HG03520 (cell line): ENCODE data around the gene DEPP1.

ENCODE experiments used
- ATAC-seq: cut with Tn5 transposase; IDR thresholded peaks from one replicate; pipeline ENCODE4 v1.9.1; 2021; ENCODE audit warnings: mild to moderate bottlenecking, moderate library complexity; ENCODE audit not compliant: unreplicated experiment

DEPP1 gene

DNA sequence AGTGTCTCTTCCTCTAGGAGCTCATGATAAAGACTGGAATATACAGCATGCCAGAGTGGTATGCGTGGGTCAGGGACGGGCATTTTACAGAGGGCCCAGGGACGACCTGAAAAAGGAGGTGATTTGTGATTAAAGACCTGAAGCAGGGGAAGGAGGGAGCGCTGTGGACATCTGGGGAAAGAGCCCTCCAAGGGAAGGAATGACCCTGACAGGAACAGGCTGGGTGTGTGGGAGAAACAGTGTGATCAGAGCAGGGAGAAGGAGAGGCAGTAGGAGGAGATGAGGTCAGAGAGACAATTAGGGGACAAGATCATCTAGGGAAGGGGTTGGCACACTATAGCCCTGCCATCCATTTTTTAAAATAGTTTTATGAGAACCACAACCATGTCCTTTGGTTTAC is 22.4 kb downstream of the DEPP1 start:
- ATAC-seq: no peak

DNA sequence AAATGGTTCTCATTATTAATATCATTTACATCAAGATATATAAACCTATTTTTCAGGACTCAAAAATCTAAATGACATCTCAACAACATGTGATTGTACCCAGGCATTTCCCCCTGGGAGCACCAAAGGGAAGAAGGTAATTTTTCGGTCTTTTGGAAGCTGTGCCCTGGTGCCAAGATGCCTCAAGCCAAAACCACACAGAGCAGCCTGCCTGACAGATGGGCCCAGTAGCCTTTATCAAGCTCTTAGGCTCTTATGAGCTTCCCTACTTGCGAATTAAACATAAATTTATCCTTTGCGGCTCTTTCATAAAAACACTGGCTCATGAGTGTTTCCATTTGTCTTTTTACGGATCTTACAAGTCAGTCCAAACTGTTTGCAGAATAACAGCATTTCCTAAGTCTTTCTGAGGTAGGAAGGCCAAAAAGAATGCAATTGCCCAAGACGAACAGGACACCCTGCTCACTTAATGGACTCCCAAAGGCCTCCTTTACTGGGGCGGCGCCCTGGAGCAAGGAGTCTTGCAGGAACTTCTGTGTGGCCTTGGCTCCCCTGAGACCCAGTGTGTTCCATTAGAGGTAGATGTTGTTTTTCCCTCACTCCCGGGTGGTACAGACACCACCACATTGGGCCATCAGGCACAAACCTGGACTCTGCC is 23.1 kb downstream of the DEPP1 start:
- no peak for ATAC-seq

DNA sequence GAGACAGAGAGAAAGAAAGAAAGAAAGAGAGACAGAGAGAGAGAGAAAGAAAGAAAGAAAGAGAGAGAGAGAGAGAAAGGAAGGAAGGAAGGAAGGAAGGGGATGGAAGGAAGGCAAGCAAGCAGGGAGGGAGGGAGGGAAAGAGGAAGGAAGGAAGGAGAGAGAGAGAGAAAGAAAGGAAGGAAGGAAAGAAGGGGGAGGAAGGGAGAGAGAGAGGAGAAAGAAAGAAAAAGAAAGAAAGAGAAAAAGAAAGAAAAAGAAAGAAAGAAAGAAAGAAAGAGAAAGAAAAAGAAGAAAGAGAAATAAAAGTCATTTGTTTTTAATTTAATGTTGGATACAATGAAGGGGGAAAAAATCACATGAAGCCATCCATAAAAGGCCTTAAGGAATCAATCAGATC is 23.6 kb downstream of the DEPP1 start:
- no peak for ATAC-seq

DNA sequence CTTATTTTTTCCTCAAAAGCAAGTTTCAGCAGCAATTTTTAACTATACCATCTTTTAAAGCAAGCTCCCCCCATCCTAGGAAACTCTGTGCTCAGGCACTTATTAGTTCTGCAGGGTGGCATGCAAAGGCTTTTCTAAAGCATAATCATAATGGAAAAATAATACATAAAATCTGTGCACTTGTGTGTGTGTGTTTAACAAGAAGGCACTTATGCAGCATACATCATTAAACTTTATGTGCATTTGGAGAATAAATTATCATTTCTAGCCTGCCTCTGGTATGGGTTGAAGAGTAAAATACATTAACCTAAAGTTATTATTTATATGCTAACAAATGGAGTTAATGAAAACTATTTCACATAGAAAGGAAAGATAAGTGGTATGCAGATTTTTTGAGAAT is 24.6 kb downstream of the DEPP1 start:
- ATAC-seq: no peak

DNA sequence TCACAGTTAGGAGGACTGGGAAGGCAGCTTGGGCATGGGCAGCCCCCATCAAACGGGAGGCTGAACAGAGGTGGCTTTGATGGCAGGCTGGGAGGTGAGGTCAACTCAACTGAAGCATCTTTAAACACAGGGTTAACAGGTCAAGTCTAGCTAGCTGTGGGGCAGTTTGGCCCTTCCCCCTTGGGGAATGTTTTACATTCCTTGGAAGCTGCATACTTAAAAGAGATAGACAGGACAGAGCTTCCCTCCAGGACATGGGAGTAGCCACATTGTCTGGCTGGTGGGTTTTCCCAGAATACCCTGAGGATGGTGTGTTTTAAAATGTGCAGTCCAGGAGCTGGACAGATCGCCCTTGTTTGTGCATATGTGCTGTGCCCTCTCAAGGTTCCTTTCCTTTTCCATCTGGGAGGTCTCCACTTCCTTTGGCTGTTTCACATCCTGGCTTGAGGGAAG is 25.8 kb downstream of the DEPP1 start:
- no peak for ATAC-seq

DNA sequence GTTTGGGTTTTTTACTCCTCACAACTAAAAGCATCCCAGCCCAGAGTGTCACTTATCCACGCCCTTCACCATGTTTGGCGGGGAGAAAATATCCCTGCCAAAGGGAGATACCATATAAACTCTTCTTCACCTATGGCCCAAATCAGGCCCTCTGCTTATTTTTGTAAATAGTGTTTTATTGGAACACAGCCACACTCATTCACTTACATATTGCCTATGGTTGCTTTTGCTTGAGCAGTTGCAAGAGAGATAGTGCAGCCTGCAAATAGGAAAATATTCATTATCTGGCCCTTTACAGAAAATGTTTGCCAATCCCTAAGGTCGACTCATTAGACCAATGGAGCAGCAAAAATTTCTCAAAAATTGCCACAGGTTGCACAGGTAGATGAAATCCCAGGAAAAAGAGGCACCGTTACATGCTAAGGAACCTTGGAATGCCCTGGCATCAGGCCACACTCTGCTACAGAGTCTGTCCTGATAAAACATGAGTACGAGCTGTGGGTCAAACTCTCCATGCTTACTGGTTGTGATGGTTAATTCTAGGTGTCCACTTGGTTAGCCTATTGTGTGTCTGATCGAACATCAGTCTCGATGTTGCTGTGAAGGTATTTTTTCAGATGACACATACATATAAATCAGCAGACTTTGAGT is 26.9 kb downstream of the DEPP1 start:
- ATAC-seq: no peak

DNA sequence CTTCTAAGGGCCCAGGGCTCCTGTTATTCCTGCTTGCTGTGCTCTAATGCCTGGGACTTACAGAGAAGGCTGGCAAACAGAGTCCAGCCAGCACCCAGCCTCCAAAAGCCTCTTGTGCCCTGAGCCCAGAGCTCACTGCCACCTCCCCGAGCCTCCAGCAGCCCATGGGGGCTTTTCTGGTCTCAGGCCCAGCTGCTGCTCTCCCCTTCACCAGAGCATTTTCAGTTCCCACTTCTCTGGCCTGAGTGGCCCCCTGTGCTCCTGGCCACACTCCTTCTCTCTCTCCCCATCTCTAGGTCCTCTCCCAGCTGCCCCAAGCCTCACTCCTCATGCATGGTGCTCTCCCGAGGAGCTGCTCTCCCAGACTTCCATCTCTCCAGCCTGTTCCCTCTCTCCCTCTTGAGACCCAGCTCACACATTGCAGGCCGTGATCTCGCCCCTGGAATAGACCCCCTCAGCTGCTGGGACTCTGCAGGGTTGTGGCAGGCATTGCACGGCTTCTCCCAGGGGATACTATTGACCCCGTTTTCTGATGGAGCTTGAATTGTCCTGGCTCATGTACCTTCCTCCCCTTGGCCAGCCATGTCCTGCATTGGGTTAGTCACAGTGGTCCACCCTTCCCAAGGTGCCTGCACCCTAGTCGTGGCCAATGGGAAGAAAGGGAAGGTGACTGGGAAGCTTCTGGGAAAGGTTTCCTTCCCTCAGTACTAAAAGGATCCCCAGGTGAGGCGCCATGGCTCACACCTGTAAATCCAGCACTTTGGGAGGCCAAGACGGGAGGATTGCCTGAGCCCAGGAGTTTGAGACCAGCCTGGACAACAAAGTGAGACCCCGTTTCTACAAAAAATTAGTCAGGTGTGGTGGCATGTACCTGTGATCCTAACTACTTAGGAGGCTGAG is 28.0 kb downstream of the DEPP1 start:
- no peak for ATAC-seq

DNA sequence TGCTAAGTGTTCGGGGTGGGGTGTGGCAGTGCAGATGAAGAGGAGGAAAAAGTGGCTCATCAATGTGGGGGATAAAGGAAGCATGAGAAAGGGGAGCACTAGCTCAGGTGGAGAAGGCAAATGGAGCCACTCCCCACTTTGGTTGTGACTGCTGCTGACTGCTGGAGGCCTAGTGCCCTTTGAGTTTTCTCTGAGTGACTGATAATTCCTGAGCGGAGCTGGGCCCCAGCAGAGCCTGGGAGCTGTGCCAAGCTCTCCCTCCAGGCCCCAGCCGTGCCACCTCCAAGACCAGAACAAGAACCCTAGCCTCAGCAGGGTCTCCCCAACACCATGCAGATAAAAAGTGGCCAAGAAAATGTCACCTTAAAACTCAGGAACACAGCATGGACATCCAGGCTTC is 28.7 kb downstream of the DEPP1 start:
- ATAC-seq: no peak

DNA sequence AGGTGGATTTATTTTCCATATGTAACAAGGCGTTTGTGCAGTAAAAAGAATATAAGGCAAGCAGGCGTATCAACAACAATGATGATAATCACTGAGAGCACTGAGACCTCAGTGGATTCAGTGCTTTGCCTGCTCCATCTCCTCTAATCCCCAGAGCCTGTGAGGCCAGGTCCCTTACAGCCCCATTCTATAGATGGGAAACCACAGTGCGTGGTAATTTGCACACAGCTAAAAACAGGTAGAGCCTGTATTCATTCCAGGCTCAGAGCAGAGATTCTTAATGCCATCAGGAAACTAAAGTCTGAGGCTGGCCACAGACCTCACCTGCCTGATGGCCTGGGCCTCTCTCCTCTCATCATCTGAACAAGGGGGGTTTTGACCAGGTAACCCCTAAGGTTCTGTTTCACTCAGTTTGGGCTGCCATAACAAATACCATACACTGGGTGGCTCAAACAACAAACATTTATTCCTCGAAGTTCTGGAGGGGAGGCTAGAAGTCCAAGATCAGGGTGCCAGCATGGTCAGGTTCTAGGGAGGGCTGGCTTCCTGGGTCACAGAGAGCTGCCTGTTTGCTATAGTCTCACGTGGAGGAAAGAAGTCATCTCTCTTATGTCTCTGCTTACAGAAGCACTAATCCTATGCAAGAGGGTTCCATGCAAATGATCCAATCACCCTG is 29.3 kb downstream of the DEPP1 start:
- ATAC-seq: no peak

DNA sequence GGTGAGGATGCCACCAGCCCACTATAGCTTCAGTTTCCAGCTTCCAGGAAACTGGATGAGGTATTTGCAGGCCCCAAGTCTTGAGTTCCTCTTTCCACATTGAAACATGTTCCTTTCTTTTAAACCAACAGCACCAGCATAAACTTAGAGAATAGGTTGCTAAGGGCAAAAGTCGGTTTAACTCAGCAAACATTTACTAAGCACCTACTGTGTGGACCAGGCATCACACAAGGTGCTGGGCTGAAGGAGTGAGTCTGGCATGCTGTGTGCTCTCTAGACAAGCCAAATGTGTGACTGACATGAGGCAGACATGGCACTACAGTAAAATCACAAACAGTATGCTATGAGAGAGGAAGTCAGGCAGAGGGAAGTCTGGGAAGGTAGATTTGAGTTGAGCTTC is 30.0 kb downstream of the DEPP1 start:
- ATAC-seq: no peak

DNA sequence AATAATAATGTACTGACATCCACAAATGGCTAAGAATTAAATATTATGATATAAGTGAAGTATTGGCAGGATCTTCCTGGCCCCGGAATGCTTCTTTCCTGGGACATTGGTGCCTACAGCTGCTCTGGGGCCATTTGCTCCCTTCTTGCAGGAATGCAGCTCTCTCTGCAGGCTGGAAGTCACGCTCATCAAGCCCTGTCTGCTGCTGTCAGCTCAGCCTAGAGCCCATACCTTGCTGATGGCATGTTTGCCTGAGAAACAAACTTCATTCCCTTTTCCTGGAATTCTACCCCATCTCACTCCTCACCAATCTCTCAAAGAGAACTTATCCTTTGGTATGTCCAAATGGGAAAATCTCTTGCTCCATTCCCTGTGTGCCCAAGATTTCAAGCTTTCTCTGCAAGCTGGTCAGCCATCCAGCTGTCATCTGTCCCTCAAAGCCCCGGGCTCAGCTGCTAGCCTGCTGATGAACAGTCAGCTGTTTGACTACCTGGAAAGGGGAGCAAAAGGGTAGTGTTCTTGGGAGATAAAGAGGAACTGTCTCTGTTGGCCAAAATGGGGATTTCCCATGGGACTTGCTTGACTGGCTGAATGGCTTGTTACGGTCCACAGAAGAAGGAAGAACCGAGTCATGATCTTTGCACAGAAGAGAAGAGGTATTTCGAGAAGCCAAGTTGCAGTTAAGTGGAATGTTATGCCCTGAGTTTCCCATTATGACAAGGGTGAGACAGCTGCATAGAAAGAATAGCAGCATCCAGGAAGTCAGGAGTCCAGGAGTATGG is 31.0 kb downstream of the DEPP1 start:
- ATAC-seq: peak; percentile 48

DNA sequence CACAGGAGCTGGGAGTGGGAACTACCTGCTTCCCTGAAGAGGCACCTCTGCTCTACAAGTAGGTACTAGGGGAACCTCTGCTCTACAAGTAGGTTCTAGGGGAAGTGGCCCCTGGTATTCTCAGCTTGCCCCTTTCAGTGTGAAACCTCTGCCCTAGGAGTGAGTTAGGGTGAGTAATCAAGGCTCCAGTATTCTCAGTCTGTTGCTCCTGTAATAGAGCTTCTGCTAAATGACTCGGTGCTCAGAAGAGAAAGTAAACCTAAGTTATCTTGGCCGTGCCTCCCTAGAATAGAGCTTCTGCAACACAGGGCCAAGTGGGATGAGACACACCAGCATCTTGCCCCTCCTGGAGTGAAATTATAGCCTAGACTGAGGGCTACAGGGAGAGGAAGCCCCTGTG is 32.4 kb downstream of the DEPP1 start:
- ATAC-seq: peak; percentile 49

DNA sequence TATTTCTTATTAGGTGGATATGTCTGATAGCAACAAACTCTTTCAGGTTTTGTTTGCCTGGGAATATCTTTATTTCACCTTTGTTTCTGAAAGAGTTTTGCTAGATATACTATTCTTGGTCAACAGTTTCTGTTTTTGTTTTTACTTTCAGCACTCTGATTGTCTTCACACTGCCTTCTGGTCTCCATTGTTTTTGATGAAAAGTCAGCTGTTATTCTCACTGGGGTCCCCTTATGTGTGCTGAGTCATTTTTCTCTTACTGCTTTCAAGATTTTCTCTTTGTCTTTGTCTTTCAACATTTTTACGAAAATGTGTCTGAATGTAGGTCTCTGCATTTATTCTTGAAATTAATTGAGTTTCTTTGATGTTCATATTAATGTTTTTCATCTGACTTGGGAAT is 34.3 kb downstream of the DEPP1 start:
- no peak for ATAC-seq

DNA sequence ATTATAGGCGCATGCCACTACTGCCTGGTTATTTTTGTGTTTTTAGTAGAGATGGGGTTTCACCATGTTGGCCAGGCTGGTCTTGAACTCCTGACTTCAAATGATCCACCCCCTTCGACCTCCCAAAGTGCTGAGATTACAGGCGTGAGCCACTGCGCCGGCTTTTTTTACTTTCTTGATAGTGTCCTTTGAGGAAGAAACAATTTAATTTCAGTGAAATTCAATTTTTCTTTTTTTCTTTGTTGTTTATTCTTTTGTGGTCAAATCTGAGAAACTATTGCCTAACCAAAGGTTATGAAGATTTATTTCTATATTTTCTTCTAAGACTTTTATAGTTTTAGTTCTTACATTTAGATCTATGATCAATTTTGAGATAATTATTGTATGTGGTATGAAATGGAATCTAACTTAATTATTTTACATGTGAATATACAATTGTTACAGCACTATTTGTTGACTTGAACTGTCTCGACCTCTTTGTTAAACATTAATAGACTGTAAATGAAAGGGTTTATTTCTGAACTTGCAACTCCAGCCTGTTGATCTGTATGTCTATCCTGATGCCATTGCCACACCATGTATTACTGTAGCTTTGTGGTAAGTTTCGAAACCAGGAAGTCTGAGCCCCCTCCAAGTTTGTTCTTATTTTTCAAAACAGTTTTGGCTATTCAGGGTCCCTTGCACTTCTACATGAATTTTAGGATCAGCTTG is 38.8 kb downstream of the DEPP1 start:
- no peak for ATAC-seq

DNA sequence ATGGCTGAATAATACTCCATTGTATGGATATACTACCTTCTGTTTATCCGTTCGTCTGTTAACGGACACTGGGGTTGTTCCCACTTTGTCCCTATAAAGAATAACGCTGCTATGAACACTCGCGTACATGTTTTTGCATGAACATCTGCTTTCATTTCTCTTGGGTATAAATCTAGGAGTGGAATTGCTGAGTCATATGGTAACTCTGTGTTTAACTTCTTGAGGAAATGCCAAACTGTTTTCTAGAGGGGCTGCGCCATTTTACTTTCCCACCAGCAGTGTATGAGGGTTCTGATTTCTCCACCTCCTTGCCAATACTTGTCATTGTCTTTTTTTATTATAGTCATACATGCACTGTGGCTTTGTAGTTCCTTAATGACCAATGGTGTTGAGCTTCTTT is 39.7 kb downstream of the DEPP1 start:
- ATAC-seq: no peak

DNA sequence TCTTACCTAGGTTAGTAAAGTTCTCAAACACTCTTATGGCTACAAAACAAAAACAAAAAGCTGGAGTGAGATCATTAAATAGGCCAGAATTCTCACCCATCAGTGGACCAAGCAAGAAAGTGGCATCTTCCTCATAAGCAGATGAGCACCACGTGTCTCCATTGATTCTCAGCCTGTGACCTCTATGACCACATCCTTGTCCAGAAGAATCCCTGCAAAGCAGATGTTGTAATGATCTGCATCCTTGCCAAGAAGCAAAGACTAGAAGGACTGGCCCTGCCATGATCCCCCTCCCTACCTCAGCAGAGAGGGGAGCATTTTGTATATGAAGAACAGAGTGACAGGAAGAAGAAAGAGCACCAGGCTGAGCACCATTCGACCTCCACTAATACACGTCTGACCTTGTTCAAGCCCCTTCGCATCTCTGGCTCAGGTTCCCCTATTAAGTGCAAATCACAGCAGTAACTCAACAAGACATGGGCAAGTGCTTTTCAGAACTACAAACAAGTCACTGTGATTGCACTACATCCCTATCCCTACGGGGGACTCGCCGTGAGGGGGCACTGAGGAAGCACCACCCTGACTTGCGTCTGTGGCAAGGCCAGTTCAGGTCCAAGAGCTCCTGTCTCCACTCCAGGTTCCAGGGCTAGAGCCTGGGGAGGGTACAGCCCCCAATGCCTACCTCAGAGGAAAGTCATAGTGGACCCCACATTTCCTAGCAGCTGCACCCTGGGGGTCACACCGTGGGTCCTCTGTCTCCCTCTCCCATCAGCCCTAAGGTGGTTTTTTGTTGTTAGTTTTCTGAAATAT is 41.2 kb downstream of the DEPP1 start:
- ATAC-seq: no peak

DNA sequence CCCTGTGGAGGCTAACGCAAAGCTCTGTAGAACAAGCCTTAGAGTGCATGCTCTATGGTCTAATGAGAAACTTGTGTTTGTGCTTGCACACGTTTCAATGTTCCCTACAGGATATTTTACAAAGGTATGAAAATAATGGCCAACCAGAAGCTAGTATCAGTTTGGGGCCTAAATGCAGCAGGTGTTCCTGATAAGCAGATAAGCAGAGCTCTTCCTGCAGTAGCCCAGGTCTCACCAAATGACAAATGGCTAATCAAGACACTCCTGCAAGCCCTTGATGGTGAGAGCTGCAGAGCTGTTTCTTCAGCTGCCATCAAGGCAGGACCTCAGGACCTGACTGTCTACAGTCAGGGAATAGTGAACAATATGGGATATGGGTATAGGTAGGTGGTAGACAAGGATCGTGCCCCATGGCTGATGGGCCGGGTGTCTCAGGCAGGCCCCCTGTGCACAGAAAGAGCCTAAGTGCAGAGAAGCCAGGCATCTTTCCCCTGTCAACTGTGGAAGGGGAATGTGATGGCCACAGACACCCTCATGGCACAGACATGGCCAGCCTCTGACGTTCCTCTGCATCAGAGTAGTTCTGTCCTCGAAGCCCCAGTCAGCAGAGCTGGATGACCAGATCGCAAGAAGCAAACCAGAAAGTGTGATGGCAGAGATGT is 42.2 kb downstream of the DEPP1 start:
- ATAC-seq: no peak

DNA sequence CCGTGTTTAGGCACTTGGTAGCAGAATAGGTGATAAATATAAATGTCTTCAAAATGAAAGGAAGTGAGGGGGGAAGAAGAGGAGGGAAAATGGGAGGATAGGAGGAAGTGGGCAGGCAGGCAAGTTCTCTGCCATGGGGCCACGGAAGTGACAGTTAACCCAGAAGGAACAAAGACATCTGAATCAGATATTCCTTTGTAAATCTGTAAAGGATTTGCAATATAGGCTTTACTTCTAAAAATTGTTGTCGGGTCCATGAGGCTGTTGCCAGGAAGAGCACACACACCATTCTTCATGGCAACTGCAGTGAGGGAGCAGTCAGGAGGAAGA is 42.7 kb downstream of the DEPP1 start:
- ATAC-seq: no peak
